GM19035 (cell line): ENCODE results near the gene DPH5.
"Not testable (repeated sequence)": the region's sequence is repeated elsewhere in the genome, so short reads cannot be mapped to it uniquely, and the experiment has no call there.

ENCODE experiments used
- ATAC-seq: cut with Tn5 transposase; IDR thresholded peaks from one replicate; pipeline ENCODE4 v1.9.1; 2021; ENCODE audit not compliant: unreplicated experiment

The DPH5 gene

DNA sequence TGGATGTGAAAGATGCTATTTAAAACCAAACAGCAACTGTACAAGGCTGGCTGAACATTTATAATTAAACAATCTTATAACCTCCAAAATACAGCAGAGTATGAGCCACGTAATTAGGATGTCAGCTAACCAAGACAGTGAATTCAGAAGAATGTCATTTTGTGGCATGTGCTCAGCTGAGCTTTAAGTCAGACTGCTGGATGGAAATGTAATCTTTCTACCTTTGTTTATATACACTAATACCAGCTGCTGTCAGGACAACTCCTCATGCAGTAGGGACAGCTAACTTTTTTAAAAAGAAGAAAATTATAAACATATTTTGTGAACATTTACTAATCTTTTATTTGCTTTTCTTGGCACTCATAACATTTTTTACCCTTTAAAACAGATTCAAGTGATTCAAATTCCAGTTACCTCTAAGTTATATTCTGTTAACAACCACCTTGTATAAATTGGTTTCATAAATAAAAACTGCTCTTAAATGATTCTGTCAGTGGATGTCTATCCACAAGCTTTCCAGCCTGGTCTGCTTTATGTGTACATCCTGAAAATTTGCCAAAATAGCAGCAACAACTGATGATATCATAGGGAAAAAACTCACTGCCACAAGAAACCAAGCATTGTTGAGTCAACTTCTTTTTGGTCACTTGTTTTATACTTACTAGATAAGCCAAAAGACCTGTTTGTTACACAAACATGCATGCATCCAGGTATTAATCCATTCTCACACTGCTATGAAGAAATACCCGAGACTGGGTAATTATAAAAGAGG lies 36.1 kb downstream of the DPH5 start:
- no peak for ATAC-seq

DNA sequence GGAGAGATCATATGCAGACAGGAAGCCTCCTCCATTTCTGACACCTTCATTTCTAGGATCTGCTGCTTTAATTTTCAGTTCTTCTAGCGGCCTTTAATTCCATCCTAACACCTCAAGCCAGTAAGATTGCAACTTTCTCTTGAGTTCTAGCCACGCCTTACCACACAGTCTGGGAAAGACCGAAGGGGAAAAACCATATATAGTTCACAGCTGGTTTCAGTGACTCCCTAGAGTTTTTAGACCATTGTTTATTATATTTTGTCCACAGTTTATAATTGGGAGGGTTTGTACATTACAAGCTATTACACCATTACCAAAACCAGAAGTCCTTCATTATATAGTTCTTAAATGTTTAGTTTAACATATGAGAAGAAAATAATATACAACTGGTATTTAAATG lies 37.5 kb downstream of the DPH5 start:
- no peak for ATAC-seq

DNA sequence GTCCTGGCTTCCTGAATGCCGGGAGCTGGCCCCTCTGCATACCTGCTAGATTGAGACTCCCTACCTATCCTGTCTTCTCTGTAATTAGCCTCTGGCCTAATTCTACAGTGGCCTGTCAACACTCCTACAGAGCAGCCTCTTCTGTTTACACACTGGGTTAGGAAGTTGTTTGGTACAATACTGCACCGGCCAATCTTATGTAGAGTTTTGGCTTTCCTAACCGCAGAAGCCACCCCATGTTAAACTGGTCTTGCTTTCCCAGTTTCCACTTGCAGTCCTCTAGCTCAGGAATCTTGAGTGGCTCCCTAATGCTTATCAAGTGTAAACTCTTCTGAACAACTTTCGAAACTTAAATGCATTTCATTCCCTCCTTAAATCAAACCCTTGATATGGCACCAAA lies 42.8 kb downstream of the DPH5 start:
- no peak for ATAC-seq

DNA sequence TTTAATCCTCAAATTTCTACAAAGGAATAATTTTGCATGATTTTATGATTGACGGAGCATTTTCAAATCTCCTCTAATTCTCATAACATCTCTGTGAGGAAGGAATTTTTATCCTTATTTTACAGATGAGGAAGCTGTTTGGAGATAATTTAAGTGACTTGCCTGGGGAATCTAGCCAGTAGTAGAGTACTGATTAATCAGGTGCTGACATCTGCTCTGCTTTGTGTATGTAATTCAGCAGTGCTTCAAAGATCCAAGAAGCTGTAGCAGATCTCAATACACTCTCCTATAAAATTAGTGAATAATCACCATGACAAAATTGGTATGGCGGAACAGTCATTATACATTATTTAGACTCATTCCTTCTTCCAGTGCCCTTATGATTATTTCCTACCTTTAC lies 46.0 kb downstream of the DPH5 start:
- ATAC-seq = no peak

DNA sequence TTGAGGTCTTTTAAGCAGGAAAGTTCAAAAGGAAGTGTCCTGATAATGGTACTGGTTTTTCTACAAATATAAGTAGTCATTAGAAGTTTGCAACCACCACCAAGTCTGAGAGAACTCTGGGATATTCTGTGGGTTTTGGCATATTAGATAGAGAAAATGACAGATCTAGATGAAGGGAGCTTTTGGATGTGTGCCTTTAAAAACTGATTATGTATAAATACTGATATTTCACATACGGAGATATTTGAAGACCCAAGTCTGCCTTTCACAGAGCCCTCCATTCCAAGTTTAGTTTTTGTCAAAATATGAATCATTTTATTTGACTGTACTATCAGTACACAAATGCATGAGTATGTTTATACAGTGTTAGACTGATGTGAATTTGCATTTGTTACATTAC lies 48.6 kb downstream of the DPH5 start:
- ATAC-seq = no peak

DNA sequence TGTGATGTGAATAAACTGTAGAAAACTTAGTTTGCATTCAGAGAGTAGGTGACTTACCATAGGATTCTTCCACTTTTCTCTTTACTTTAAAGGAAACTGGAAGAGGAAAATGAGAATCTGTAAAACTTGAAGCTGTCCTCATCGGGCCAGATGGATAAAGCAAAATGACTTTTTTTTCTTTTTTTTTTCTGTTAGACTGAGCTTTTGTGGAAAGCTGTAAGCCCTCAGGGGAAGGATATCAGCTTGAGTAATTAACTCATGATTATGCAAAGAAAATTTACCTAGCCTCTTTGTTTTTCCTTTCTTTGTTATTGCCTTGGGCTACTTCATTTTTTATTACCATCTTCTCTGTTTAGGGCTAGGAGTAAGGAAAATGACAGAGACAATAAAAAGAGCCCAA lies 53.4 kb downstream of the DPH5 start:
- ATAC-seq = no peak

DNA sequence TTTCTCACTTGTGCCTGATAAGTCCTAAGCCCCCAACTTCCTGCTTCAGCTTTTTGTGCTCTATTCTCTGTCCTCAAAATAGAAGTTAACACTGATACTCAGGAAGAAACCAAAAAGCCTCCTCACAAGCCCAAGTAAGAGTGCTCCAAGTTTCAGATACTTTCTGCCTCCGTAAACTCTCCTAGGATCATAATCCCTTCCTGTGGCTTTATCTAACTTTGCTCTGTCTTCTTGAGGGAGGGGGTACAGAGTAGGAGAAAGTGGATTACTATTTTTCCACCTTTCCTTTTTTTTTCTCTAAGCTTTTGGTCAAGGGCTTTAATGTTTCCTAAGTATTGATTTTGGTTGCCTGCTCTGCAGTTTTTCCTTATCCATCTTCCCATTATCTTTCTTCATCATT lies 54.6 kb downstream of the DPH5 start:
- no peak for ATAC-seq

DNA sequence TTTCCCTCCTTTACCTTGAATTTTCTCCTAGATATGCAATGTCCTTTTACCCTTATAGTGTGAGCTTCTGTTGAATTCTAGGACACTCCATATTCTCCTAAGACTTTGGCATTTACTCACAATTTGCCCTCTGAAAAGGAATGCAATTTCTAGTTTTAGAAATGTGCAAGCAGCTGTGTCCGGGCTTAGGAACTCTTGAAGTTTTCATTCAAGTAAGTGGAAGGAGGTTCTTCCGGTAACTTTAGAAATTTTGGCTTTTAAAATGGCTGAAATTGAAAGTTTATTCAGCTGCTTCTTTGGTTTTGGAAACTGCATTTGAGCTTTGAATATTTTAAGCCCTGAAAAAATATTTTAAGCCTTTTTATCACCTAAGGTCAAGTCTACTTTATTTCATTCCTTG lies 56.3 kb downstream of the DPH5 start:
- no peak for ATAC-seq

DNA sequence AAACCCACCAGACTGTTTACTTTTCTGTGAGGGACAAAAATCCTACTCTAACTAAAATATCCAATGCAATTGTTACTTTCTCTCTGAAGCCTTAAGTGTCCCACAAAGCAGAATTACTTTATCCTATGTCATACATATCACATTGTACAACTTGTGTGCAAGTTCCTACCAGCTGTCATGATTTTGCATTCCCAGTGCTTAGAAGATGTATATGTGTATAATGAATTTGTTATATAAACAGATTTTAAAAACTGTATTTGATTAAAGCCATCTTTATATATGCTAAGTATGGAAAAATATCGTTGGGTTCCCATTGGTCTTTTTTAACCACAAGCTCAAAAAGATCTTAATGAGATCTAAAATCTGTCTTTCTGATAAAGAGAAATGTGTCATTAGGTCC lies 57.0 kb downstream of the DPH5 start:
- ATAC-seq = no peak

DNA sequence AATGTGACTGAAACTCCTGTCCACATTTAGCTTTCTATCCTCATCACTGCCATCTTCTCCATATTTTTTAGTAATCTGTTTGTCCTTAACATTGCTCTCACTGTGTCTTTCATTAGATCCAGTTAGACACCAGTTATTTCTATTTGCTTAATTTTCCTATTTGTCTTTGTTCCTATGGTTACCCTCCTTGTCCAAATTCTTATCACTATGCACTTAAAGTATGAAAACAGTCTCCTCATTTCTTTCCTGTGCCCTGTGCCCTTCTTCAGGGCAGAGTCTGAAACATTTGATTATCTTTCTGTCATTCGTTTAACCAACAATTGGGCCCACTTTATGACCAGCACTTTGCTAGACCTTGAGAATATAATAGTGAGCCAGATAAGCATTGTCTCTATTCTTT lies 65.5 kb downstream of the DPH5 start:
- ATAC-seq = no peak

DNA sequence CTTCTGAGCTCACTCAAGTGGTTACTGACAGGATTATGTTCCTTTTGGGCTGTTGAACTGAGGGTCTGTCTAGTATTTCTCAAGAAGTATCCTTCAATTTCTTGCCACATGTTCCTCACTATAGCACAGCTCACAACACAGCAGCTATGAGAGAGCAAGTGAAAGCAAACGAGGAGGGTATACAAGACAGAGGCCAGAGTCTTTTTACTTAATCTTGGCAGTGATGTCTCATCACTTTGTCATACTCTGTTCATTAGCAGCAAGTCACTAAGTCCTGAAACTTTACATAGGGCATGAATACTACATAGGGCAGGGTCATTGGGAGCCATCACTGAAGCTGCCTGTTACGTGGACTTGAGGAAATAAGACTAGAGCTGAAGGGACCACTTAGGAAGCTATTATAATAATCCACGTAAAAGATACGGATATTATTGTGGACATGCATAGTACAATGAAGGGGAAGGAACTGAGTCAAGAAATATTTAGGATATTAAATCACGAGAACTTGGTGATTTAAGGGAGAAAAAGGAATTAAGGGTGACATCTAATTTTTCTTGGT lies 66.0 kb downstream of the DPH5 start:
- ATAC-seq = no peak

DNA sequence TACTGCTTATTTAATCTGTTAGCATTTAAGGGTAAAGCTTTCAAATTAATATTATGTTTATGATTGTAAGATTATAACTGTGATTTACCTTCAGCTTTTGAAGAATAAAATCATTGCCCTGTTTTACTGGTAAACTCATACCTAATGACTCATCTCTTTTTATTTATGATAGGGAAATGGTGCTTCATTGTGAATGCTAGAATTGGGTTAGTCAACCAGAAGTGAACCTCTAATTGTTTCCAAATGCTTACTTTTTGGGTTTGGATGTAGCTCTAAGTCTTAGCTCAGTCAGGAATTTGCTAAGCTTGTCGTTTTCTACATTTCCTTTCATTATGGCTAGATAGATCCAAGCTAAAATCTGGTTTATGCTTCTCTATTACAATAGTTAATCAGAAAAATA lies 70.3 kb downstream of the DPH5 start:
- no peak for ATAC-seq

DNA sequence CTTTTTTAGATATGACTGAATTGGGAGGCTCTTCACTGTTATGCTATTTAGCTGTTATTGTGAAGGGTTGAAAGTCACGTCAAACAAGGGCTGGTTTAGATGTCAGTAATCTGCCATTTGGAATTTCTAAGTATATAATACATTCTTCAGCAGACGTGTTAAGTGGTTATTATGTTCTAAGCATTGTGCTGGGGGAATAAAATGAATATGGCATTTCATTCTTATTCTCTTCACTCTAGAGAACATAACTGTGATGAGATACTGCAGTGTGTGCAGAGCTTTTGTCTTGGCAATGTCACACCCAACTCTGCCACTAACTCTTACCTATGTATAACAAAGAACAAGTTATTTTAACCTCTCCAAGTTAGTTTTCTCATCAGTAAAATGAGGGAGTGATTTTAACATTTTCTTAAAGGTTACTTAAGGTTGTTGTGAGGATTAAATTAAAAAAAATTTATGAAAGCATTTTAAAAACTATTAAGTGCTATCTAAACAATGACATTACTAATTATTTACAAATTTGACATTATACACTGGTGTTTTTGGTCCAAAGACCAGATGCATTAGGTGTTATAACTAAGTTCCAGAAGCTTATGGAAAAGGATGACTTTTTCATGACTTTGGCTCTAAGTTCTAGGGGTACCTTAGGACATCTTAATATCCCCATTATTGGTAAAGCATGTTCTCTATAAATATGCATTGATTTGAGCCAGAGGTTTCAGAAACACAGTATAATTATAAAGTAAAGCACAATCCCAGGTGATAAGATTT lies 71.4 kb downstream of the DPH5 start:
- no peak for ATAC-seq

DNA sequence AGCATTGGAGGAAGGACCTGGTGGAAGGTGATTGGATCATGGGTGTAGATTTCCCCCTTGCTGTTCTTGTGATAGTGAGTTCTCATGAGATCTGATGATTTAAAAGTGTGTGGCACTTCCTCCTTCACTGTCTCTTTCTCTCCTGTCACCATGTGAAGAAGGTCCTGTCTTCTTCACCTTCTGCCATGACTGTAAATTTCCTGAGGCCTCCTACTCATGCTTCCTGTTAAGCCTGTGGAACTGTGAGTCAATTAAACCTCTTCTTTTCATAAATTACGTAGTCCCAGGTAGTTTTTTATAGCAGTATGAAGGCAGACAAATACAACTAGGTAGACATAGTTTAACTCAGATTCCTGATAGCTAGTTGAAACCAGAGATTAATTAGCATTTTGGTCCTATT lies 72.6 kb downstream of the DPH5 start:
- ATAC-seq = not testable (repeated sequence)

DNA sequence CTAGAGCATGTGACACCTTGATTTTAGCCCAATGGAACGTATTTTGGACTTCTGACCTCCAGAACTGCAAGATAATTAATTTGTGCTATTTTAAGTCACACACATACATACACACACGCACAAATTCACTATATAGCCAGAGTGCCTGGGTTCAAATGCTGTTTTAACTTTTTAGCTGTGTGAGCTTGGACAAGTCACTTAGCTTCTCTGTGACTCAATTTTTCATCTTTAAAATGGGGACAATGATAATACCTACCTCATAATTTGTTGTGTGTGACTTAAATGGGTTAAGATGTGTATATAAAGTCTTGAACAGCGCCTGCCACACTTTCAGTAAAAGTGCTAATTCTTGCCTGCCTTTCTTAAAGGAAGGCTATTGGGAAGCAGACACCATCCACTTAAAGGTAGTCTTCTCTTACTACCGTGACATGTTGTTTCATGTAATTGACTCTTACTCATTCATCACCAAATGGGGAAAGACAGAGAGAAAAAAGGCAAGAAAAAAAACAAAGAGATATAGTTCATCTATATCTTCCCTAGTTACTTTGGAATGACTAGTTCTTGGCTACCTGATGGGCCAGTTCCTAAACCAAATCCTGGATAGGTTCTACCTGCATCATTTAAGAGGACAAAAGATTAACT lies 73.4 kb downstream of the DPH5 start:
- no peak for ATAC-seq

DNA sequence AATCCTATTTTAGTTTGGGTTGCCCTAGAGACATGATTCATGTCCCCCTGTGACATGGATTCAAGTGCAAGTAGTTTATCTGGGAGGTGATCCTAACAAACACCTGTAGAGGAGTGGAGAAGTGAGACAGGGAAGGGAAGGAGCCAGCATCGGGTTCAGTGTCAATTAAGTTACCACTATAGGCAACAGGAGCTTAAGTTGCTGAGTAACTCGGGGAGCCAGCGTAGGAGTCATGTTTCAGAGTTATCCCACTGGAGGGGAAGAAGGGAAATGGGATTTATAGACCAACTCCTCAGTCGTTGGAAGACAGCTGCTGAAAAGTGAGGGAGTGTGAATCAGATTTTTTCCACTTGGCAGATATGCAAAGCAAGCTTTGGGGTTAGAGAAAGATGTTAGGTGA lies 74.8 kb downstream of the DPH5 start:
- ATAC-seq = no peak

DNA sequence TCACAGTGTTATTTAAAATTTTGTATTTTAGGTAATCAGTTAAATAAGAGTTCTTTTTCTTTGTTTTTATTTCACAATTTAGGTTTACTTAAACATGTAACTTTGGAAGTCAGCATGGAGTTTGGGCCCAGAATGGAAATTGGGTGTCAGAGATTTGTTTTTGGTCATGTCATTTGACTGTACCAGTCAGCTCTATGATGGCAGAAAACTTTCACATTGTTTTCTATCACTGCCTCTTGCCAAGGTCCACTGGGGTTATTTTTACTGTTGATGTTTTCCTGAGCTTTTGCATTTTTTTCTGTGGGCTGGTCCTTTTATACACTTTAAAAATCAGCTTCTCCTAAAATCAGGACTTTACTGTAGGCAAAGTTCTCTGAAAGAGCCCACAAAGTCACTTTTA lies 75.2 kb downstream of the DPH5 start:
- ATAC-seq = no peak

DNA sequence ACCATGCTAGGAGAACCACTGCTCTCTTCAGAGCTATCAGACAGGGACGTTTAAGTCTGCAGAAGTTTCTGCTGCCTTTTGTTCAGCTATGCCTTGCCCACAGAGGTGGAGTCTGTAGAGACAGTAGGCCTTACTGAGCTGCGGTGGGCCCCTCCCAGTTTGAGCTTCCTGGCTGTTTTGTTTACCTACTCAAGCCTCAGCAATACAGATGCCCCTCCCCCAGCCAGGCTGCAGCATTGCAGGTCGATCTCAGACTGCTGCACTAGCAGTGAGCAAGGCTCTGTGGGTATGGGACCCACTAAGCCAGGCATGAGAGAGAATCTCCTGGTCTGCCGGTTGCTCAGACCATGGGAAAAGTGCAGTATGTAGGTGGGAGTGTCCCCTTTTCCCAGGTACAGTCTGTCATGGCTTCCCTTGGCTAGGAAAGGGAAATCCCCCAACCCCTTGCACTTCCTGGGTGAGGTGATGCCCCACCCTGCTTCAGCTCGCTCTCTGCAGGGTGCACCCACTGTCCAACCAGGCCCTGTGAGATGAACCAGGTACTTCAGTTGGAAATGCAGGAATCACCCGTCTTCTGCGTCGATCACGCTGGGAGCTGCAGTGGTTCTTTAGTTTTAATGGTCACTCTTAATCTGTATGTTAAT lies 75.9 kb downstream of the DPH5 start:
- peak; percentile 95 for ATAC-seq

DNA sequence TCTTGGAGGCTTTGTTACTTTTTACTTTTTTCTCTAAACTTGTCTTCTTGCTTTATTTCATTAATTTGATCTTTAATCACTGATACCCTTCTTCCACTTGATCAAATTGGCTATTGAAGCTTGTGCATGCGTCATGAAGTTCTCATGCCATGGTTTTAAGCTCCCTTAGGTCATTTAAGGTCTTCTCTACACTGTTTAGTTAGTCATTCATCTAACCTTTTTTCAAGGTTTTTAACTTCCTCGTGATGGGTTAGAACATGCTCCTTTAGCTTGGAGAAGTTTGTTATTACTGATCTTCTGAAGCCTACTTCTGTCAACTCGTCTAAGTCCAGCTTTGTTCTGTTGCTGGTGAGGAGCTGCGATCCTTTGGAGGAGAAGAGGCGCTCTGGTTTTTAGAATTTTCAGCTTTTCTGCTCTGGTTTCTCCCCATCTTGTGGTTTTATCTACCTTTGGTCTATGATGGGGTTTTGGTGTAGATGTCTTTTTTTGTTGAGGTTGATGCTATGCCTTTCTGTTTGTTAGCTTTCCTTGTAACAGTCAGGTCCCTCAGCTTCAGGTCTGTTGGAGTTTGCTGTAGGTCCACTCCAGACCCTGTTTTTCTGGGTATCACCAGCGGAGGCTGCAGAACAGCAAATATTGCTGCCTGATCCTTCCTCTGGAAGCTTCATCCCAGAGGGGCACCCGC lies 76.7 kb downstream of the DPH5 start:
- ATAC-seq = not testable (repeated sequence)

DNA sequence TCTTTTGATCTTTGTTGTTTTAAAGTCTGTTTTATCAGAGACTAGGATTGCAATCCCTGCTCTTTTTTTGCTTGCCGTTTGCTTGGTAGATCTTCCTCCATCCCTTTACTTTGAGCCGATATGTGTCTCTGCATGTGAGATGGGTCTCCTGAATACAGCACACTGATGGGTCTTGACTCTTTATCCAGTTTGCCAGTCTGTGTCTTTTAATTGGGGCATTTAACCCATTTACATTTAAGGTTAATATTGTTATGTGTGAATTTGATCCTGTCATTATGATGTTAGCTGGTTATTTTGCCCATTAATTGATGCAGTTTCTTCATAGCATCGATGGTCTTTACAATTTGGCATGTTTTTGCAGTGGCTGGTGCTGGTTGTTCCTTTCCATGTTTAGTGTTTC lies 77.8 kb downstream of the DPH5 start:
- ATAC-seq = not testable (repeated sequence)

DNA sequence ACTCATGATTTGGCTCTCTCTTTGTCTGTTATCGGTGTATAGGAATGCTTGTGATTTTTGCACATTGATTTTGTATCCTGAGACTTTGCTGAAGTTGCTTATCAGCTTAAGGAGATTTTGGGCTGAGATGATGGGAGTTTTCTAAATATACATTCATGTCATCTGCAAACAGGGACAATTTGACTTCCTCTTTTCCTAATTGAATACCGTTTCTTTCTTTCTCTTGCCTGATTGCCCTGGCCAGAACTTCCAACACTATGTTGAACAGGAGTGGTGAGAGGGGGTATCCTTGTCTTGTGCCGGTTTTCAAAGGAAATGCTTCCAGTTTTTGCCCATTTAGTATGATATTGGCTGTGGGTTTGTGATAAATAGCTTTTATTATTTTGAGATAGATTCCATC lies 79.5 kb downstream of the DPH5 start:
- not testable (repeated sequence) for ATAC-seq
